ENCODE data around the gene RALGAPA1. TPM values are rescaled to one million over a fixed set of nuclear protein-coding genes. Genes with fewer than 3 reads are reported as not detected.

RALGAPA1 gene
- total RNA-seq, 4 donors from 2014 or later = 52.5 to 127 (median 67.7) TPM

- Histone ChIP-seq H3K4me1 (no peaks in the 10 kb centered on the region), H3K27me3 (no peaks in the 10 kb centered on the region), H3K36me3 (no peaks in the 10 kb centered on the region), H3K4me3 (no peak overlapping the region), H3K27ac (no peak overlapping the region), H3K9me3 (no peaks in the 10 kb centered on the region)
- DNase-seq (ENCODE audit: low spot score in 2 of 2) = no peak
- no peak for TF ChIP-seq EP300 (IDR thresholded peaks at IDR 0.05)
Observed at GRCh38 chr14:35495278-35495677, 313.8 kb downstream of the RALGAPA1 start.

DNA sequence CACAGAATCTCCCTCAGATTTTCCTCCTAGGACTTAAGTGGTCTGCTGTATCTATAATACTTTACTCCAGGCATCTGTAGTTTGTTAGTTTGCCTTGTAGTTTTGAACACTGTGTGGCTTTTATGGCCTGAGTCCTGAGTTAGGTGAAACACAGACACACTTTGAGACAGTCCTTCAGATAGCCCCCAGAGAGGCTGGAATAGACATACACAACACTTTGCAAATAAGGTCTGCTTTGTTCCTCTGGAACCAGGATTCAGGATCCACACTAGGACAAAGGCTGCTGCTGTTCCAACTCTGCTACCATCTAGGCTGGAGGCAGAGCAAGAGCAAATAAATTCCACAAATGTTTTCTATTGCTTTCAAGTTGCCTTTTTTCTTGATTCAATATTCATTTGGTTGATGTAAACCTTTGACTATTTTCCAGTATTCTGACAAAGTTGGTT lies 316.5 kb downstream of the RALGAPA1 start:
- Histone ChIP-seq H3K4me1 (no peaks in the 10 kb centered on the region), H3K27ac (no peak overlapping the region), H3K27me3 (no peaks in the 10 kb centered on the region), H3K9me3 (no peaks in the 10 kb centered on the region), H3K4me3 (no peak overlapping the region), H3K36me3 (no peaks in the 10 kb centered on the region)
- no peak for DNase-seq (ENCODE audit: low spot score in 2 of 2)
- no peak for TF ChIP-seq CTCF (IDR thresholded peaks at IDR 0.05)
- no peak for TF ChIP-seq POLR2A (IDR thresholded peaks at IDR 0.05)
- no peak for TF ChIP-seq EP300 (IDR thresholded peaks at IDR 0.05)
- TF ChIP-seq POLR2AphosphoS5 (IDR thresholded peaks at IDR 0.05) = no peak

Other genes starting within 250 kb of the RALGAPA1 start
- 1 to 10 TPM; 3.5 to 6.6 (median 5.7) TPM for gene BRMS1L, start 17.0 kb upstream of the RALGAPA1 start, total RNA-seq

Measured in suprapubic skin (tissue), 4 donors.